IgD-negative memory B cell (primary cell): Measurements from ENCODE around the gene SUN2. TPM values are rescaled to one million over a fixed set of nuclear protein-coding genes. Genes with fewer than 3 reads are reported as not detected.

Source experiments
- H3K27ac Mint-ChIP-seq, 3 donors: one replicate each; pipeline ENCODE4 v1.8.0; 2020 to 2022; ENCODE audit warnings: mild to moderate bottlenecking in 3 of 3, mixed read lengths in 3 of 3, moderate library complexity in 1 of 3
- H3K27me3 Mint-ChIP-seq: one replicate; pipeline ENCODE4 v1.8.0; 2021; ENCODE audit warnings: mixed read lengths
- H3K36me3 Mint-ChIP-seq: one replicate; pipeline ENCODE4 v1.8.0; 2020; ENCODE audit warnings: mild to moderate bottlenecking, mixed read lengths
- H3K4me1 Mint-ChIP-seq, 3 donors: one replicate each; pipeline ENCODE4 v1.8.0; 2020 to 2022; ENCODE audit warnings: mixed read lengths in 3 of 3, mild to moderate bottlenecking in 1 of 3
- H3K4me3 Mint-ChIP-seq, 4 donors: one replicate each; pipeline ENCODE4 v1.8.0; 2020 to 2022; ENCODE audit warnings: mild to moderate bottlenecking in 4 of 4, mixed read lengths in 4 of 4, moderate library complexity in 3 of 4
- H3K9me3 Mint-ChIP-seq, 3 donors: one replicate each; pipeline ENCODE4 v1.8.0; 2020 to 2021; ENCODE audit warnings: mixed read lengths in 3 of 3, mild to moderate bottlenecking in 1 of 3
- polyA plus RNA-seq: library from polyadenylated mRNA; unstranded; fragments of 300-500 nt; fragmentation: Illumina TruSeq; gene quantifications from one replicate; pipeline ENCODE4 v1.2.3, GENCODE V29; 2021

The SUN2 gene
- polyA plus RNA-seq, 1 donor from 2014 or later: 206 TPM

DNA sequence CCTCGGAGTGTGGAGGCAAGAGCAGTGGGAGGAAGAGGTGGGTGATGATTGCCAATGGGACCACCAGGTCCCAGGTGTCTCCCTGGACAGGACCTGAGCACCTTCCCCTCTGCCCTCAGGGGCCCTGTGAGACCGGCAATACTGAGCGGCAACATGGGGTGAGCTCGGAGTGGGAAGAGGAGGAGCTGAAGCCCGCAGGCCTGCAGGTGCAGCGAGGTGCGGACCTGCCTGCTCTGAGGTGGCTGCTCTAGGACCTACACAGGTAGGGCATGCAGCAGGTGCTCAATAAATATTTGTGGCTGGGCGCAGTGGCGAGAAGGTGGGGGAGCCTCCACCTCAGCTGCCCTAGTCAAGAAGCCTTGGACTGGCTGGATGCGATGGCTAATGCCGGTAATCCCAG is 12.2 kb upstream of the SUN2 start:
- H3K27ac Mint-ChIP-seq: no peak overlapping the region
- H3K36me3 Mint-ChIP-seq: no peaks in the 10 kb centered on the region
- no peak overlapping the region for H3K4me3 Mint-ChIP-seq
- H3K9me3 Mint-ChIP-seq: no peaks in the 10 kb centered on the region
- H3K27me3 Mint-ChIP-seq: no peaks in the 10 kb centered on the region
- H3K4me1 Mint-ChIP-seq: peaks cover 3 to 4% (median 4%) of the 10 kb centered on the region in 3 donors

DNA sequence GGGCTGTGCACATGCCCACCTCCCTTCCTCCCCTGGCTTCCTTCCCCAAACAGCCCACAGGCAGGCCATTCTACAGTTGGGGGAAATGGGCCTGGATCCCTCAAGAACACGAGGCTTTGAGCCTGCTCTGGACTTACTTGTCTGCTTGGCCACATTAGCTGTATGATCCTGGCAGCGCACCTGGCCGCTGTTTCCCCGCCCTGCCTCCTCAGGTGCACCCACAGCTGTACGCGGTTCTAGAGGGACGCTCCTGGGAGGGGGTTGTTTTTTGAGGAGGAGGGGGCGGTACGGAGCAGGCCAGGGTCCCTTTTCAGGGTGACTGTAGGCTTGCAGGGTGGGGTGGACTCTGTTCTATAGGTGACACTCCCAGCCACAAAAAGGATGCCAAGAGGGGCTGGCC is 11.5 kb upstream of the SUN2 start:
- Mint-ChIP-seq H3K36me3 (no peaks in the 10 kb centered on the region), H3K27ac (peak overlapping the region in 1 of 3 donors; percentile 83), H3K4me3 (no peak overlapping the region), H3K4me1 (peaks cover 3 to 4% (median 4%) of the 10 kb centered on the region in 3 donors), H3K27me3 (no peaks in the 10 kb centered on the region), H3K9me3 (no peaks in the 10 kb centered on the region)

DNA sequence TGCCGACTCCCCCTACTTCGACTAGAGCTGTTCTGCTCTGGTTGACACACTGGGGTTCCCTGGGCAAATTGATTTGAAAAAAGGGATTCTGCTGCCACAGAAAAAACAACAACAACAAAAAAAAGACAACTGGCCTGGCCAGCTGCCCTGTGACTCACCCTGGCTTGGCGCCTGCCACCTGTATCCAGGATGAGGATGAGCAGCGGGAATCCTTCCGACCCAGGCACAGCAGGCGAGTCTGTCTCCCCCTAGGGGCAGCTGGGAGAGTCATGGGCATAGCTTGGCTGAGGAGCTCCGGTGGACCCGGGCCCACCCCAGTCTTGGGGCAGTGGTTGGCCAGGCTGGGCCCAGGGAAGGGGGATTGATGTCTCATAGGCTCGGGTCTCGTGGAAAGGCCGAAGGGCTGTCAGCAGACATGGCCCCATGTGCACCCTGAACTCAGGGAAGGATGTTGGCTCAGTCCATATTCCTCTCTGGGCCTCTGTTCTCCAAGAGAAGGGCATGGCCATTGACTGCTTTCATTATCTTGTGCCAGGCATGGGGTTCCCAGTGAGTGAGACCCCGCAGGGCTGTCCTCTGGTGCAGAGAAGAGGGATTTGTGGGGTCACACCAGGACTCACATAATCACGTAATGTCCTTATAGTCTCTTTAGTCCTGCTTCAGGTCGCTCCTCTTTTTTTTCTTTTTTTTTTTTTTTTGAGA is 10.4 kb upstream of the SUN2 start:
- Mint-ChIP-seq H3K4me3 (no peak overlapping the region), H3K36me3 (no peaks in the 10 kb centered on the region), H3K27ac (no peak overlapping the region), H3K4me1 (peaks cover 3 to 4% (median 4%) of the 10 kb centered on the region in 3 donors), H3K9me3 (no peaks in the 10 kb centered on the region), H3K27me3 (no peaks in the 10 kb centered on the region)

DNA sequence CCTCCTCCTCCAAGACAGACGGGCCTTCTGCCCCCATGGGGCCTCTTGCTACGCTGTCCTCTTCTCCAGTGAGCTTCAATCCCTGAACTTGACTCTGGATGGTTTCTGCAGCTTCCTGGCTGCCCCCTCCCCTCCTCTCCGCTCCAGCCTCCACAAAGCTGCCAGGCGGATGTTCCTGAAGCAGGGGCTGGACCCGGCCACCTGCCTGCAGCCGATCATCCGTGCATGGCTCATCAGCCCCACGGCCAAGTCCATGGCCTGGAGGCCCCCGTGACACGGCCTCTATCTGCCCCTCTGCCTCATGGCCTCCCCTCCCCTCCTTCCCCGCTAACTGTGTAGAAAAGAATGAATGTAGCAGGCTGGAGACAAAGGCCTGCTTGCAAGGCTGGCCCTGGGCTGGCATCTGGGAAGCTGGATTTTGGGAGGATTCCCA is 6.8 kb upstream of the SUN2 start:
- H3K4me1 Mint-ChIP-seq: peaks cover 22 to 25% (median 23%) of the 10 kb centered on the region in 3 donors
- no peaks in the 10 kb centered on the region for H3K36me3 Mint-ChIP-seq
- no peaks in the 10 kb centered on the region for H3K27me3 Mint-ChIP-seq
- H3K4me3 Mint-ChIP-seq: peak overlapping the region in 1 of 4 donors; percentile 28
- H3K27ac Mint-ChIP-seq: no peak overlapping the region
- no peaks in the 10 kb centered on the region for H3K9me3 Mint-ChIP-seq

DNA sequence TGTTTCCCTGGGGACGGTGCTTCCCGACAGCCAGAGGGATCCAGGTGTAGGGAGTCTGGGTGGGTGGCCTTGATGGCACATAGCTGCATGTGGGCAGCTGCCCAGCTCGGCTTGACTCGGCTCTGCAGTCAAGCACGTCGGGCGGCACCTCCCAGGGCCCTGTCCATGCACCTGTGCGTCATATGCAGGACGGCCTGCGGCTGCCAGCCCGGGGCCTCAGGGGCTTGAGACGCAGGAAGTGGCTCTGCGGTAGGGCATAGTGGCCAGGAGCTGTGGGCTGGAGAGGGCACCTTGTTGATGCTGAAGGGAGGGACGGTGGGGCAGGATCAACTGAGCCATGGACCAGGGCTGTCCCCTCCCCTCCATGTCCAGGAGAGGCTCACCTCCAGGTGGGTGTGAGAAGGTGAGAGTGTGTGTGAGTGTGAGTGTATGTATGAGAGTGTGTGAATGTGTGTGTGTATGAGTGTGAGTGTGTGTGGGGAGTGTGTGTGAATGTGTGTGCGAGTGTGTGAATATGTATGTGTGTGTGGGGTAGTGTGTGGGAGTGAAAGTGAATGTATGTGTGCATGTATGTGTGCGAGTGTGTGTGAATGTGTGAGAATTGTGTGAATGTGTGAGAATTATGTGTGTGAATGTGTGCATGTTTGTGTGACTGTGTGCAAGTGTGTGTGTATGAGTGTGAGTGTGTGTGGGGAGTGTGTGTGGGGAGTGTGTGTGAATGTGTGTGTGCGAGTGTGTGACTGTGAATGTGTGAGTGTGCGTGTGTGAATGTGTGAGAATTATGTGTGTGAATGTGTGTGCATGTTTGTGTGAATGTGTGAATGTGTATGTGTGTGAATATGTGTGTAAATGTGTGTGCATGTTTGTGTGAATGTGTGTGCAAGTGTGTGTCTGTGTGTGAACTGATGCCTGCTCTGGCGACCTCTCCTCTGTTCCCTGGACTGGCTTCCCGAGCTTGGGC is 5.7 kb upstream of the SUN2 start:
- Mint-ChIP-seq H3K27ac (no peak overlapping the region), H3K9me3 (no peaks in the 10 kb centered on the region), H3K36me3 (no peaks in the 10 kb centered on the region), H3K4me1 (peaks cover 30 to 33% (median 32%) of the 10 kb centered on the region in 3 donors), H3K27me3 (no peaks in the 10 kb centered on the region), H3K4me3 (no peak overlapping the region)

DNA sequence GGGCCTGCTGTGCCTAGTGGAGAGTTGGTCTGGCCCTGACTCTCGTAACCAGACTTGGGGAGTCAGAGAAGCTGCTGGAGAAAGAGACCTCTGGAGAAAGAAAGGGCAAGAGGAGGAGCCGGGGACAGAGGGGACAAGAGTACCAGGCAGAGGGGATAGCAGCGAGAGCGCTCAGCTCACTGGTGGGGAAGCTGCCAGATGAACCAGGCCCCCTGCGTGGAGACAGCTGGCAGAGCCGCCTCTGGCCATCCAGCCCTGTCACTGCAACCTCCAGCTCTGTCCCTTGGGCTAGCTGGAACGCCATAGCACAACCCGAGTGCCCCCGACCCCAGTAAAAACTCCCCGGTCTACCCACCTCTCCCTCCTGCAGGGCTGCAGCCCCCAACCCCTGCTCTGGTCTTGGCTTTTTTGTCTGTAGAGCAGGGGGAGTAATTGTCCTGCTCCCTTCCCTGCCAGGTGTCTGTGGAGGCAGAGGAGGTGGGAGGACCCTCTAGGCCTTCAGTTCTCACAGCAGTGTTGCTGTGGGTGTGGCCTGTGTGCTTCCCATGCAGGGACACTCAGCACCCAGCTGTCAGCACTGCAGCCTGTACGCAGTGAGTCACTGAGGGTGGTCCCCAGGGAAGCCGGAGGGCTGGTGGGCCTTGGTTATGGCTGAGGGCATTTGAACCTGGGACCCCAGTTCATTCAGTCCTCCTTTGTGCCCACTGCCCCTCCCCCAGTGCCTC is 4.8 kb upstream of the SUN2 start:
- no peaks in the 10 kb centered on the region for H3K36me3 Mint-ChIP-seq
- peak overlapping the region in 2 of 3 donors; percentile 46 to 47 for H3K27ac Mint-ChIP-seq
- peaks cover 30 to 34% (median 32%) of the 10 kb centered on the region in 3 donors for H3K4me1 Mint-ChIP-seq
- no peaks in the 10 kb centered on the region for H3K27me3 Mint-ChIP-seq
- H3K9me3 Mint-ChIP-seq: no peaks in the 10 kb centered on the region
- peak overlapping the region in 2 of 4 donors; percentile 36 to 75 for H3K4me3 Mint-ChIP-seq

DNA sequence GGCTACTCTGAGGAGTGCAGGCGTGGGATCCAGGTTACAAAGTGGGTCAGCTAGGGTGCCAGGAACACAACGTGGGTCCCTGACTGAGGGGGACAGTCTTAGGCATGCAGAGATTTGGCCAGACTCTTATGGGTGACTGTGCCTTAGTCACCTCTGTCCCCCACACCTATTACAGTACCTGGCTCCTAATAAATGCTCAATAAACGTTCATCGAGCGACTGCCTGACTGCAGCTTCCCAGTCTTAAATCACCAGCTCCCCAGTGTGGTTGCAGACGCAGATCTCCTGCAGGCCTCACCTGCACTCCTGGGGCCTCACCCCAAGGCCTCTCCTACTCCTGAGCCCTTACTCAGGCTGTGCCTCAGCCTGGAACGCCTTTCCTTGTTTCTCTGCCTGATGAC is 3.2 kb upstream of the SUN2 start:
- Mint-ChIP-seq H3K36me3 (no peaks in the 10 kb centered on the region), H3K4me3 (peak overlapping the region; percentile 12 to 99 (median 85)), H3K27me3 (no peaks in the 10 kb centered on the region), H3K4me1 (peaks cover 32 to 35% (median 34%) of the 10 kb centered on the region in 3 donors), H3K27ac (peak overlapping the region in 2 of 3 donors; percentile 46 to 63), H3K9me3 (no peaks in the 10 kb centered on the region)

DNA sequence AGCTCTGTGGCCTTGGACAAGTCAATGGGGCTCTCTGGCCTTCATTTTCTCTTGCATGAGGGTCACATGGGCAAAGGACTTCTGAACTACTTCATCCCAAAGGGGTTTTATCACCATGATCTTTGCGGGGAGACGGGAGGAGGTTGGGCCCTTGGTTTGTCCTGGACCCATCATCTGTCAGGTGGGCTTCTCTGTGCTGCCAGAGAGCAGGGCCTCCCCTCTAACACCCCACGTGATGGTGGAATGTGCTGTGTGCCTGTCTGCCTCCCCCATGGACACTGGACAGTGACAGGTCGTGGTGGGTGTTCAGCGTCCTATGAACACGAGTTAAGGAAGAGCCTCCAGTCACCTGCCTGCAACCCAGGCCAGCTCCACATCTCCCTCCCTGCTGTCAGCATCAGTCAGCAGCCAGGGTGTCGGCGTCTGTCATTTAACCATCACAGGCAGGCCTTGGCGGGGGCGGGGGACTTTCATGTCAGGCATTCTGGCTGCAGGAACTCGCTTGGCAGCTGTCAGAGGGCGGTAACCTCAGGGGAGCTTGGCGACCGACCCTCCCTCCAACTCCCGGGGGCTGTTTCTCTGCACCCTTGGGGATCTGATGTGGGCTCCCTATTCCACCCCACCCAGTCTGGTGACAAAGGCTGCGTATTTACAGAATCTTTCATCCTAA is 2.6 kb upstream of the SUN2 start:
- Mint-ChIP-seq H3K4me3 (peak overlapping the region; percentile 34 to 99 (median 85)), H3K27ac (peak overlapping the region; percentile 46 to 63 (median 51)), H3K36me3 (peaks cover 1% of the 10 kb centered on the region), H3K9me3 (no peaks in the 10 kb centered on the region), H3K4me1 (peaks cover 37 to 41% (median 40%) of the 10 kb centered on the region in 3 donors), H3K27me3 (no peaks in the 10 kb centered on the region)

DNA sequence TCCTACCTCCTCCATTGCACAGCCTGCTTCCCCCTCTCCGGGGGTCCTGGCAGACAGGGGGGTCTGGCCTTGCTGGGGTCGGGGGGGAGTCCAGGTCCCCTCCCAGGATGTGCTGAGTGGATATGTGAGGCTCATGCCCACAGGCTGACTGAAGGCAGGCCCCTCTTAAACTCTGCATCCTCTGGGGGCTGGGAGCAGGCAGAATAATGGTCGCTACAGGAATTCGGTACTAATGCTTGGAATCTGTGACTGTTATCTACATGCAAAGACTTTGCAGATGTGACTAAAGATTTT is 1.6 kb upstream of the SUN2 start:
- H3K4me1 Mint-ChIP-seq: peaks cover 41 to 44% (median 42%) of the 10 kb centered on the region in 3 donors
- peaks cover 3% of the 10 kb centered on the region for H3K36me3 Mint-ChIP-seq
- peak overlapping the region in 2 of 3 donors; percentile 63 to 88 for H3K27ac Mint-ChIP-seq
- H3K9me3 Mint-ChIP-seq: no peaks in the 10 kb centered on the region
- H3K4me3 Mint-ChIP-seq: peak overlapping the region in 3 of 4 donors; percentile 86 to 99 (median 91)
- H3K27me3 Mint-ChIP-seq: no peaks in the 10 kb centered on the region

DNA sequence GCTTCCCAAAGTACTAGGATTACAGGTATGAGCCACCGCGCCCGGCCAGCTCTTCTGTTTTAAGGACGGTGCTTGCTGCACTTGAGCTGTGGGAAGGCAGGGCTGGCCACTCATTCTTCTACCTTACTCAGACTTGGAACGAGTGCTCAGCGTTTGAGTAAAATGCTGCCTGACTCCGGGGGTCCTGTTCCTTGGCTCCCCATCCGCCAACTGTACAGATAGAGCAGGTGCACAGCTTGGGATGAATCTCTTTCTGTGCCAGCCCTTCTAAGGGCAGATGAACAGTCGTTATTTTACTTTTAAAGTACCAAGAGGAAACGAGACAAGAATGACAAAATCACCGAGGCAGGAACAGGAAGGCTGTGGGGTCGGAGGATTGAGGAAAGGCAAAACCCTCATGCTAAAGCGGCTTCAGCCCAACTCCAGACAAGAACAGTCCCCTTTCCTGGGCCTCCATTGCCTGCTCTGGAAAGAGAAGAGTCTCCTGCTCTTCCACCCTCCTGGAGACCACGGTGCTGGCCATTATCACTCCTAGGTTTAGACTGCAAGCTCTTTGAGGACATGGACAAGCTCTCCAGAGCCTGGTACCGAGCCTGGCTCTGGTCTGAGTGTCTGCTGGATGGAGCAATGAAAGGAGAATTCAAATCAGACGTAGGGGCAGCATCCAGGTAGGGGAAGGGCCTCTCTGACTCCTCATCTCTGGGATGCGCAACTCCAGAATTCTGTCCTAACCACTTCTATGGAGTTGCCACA is 1.1 kb upstream of the SUN2 start:
- Mint-ChIP-seq H3K27me3 (no peaks in the 10 kb centered on the region), H3K36me3 (peaks cover 4% of the 10 kb centered on the region), H3K4me1 (peaks cover 46 to 47% (median 46%) of the 10 kb centered on the region in 3 donors), H3K9me3 (no peaks in the 10 kb centered on the region), H3K4me3 (peak overlapping the region; percentile 86 to 99 (median 94)), H3K27ac (peak overlapping the region; percentile 76 to 94 (median 88))

DNA sequence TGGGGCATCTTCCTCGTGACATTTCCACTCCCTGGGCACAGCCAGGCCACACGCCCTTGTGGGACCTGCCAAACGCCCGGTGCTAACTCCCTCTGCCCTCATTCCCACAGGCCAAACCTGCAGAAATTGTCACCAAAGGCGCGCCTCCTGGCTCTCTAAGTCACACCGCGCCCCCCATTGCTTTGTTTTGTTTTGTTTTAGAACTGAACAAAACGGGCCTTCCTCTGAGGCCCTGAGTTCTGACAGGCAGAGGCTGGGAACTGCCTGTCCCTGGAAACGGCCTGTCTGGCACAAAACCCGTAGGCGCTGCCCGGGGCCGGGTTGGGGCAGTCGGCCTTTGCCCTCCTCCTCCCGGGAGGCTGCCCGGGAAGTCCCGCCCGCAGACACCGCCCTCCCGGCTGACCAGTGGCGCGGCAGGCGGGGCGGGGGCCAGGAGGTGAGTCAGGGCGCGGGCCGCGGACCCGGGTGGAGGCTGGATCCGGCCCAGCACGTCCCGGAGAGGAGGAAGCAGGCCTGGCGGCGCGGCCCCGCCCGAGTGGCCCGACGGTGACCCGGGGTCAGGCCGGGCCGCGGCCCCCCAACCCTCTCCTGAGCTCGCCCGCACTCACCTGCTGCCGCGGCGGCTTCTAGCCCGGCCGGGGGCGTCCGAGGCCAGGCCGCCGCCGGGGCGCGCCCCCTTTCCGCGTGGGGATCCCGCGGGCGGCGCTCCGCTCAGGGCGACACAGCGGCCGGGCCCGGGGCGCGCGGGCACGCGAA is 465 bp downstream of the SUN2 start:
- peaks cover 10% of the 10 kb centered on the region for H3K36me3 Mint-ChIP-seq
- peak overlapping the region; percentile 96 to 99 (median 98) for H3K4me3 Mint-ChIP-seq
- H3K4me1 Mint-ChIP-seq: peaks cover 51 to 53% (median 52%) of the 10 kb centered on the region in 3 donors
- H3K27me3 Mint-ChIP-seq: no peaks in the 10 kb centered on the region
- peak overlapping the region; percentile 76 to 96 (median 92) for H3K27ac Mint-ChIP-seq
- H3K9me3 Mint-ChIP-seq: no peaks in the 10 kb centered on the region

DNA sequence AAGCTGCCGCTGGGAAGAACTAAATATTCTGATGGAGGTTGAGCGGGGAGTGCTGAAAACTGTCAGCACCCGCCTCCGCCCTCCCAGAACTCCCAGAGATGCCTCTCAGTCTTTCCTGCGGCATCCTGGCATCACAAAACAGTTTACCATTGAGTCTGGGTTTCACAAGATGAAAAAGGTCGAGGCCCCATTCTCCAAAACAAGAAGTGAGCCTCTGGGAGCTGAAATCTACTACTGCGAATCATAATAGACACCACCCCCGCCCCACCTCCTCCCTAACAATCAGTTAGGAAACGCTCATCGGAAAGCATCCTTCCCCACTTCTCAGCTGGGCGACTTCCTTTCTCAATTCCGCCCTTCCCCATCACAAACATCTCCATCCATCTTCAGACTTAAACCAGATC is 1.0 kb downstream of the SUN2 start:
- Mint-ChIP-seq H3K4me3 (peak overlapping the region; percentile 95 to 99 (median 98)), H3K36me3 (peaks cover 10% of the 10 kb centered on the region), H3K9me3 (no peaks in the 10 kb centered on the region), H3K27ac (peak overlapping the region; percentile 76 to 96 (median 92)), H3K4me1 (peaks cover 46 to 53% (median 50%) of the 10 kb centered on the region in 3 donors), H3K27me3 (no peaks in the 10 kb centered on the region)
